K562 (cell line): ENCODE measurements around the gene AHI1. TPM values are rescaled to one million over a fixed set of nuclear protein-coding genes. Genes with fewer than 3 reads are reported as not detected.

Source experiments
- ATAC-seq: fragments of 200-7000 bp; cut with Tn5 transposase; 3 replicates; pipeline ENCODE4 v1.9.1; 2020; ENCODE audit warnings: moderate library complexity
- BruUV-seq: library from RNA; stranded (reverse); fragments of 400-500 nt; replicated peaks from 2 replicates; lab custom pipeline; 2021; lab: Mats Ljungman, UMichigan
- CTCF ChIA-PET: fragments of 300-600 bp; formaldehyde crosslinking; extraction: SDS; loops from one replicate; lab custom pipeline; 2021; ENCODE audit warnings: low intra/inter-chr PET ratio; lab: Yijun Ruan, JAX
- POLR2A ChIA-PET: fragments of 300-600, 350-650 bp; sonication (Branson Sonifier 250); formaldehyde crosslinking; extraction: SDS; loops from one replicate; lab custom pipeline; 2021; ENCODE audit warnings: antibody characterized with exemption, inconsistent platforms; lab: Yijun Ruan, JAX
- DNase-seq, 4 experiments: peaks; one replicate each; pipeline versions ENCODE4 v3.0.0 to v3.0.0-alpha.2; 2011 to 2018; ENCODE audit warnings: low spot score in 3 of 4, mixed read lengths in 3 of 4; ENCODE audit errors: extremely low read depth in 1 of 4
- FAIRE-seq: peaks from 2 replicates; lab custom pipeline; 2011; peaks lifted over from hg19 to GRCh38; lab: Jason Lieb, UNC
- H2AFZ ChIP-seq: 2 replicates; pipeline ENCODE4 v1.6.0; 2011; ENCODE audit warnings: low read depth, low read length, control low read depth, inconsistent platforms
- H3K27ac ChIP-seq: fragments of 200-600 bp; 3 replicates; pipeline ENCODE4 v1.8.0; 2011; ENCODE audit warnings: low read depth, mild to moderate bottlenecking, control low read depth, inconsistent platforms, low read length, moderate library complexity, mixed read lengths; ENCODE audit errors: extremely low read depth
- H3K27me3 ChIP-seq, 2 experiments: fragments of 300-600 bp in 1 of 2; 2 replicates in 1 of 2; 3 replicates in 1 of 2; pipeline versions ENCODE4 v1.6.0 to v1.8.0; 2011; ENCODE audit warnings: inconsistent platforms in 2 of 2, low read length in 2 of 2, mild to moderate bottlenecking in 1 of 2, mixed read lengths in 1 of 2, moderate library complexity in 1 of 2; ENCODE audit not compliant: control insufficient read depth in 2 of 2, insufficient read depth in 2 of 2
- H3K36me3 ChIP-seq: fragments of 300-600 bp; 3 replicates; pipeline ENCODE4 v1.8.0; 2011; ENCODE audit warnings: mild to moderate bottlenecking, low read length, inconsistent platforms; ENCODE audit not compliant: control insufficient read depth, insufficient read depth
- H3K4me1 ChIP-seq, 2 experiments: fragments of 200-600 bp in 1 of 2; replicated peaks in 1 of 2; 2 replicates in 1 of 2; 3 replicates in 1 of 2; pipeline versions ENCODE4 v1.5.1 to v1.8.0; 2011; ENCODE audit warnings: inconsistent platforms in 2 of 2, low read length in 2 of 2, mild to moderate bottlenecking in 1 of 2, mixed read lengths in 1 of 2, moderate library complexity in 1 of 2; ENCODE audit not compliant: control insufficient read depth in 2 of 2, insufficient read depth in 2 of 2
- H3K4me2 ChIP-seq: 2 replicates; pipeline ENCODE4 v1.6.1; 2011; ENCODE audit warnings: low read length, control low read depth, inconsistent platforms, mixed read lengths; ENCODE audit not compliant: insufficient read depth
- H3K4me3 ChIP-seq: fragments of 200-600 bp; sonication (generic), shearing (Covaris generic); 2 replicates; pipeline ENCODE4 v1.5.1; 2016; ENCODE audit warnings: control low read depth, inconsistent platforms
- H3K79me2 ChIP-seq: fragments of 200-600 bp; 3 replicates; pipeline ENCODE4 v1.8.0; 2011; ENCODE audit warnings: low read length, inconsistent platforms; ENCODE audit not compliant: control insufficient read depth, insufficient read depth
- H3K9ac ChIP-seq, 2 experiments: 2 replicates each; pipeline versions ENCODE4 v1.6.0 to v1.6.1; 2011; ENCODE audit warnings: low read depth in 2 of 2, low read length in 2 of 2, control low read depth in 1 of 2, inconsistent platforms in 1 of 2, mild to moderate bottlenecking in 1 of 2, mixed read lengths in 1 of 2; ENCODE audit not compliant: insufficient read depth in 1 of 2
- H3K9me1 ChIP-seq: one replicate; pipeline ENCODE4 v1.6.0; 2011; ENCODE audit warnings: inconsistent platforms, mild to moderate bottlenecking, low read length, moderate library complexity; ENCODE audit not compliant: control insufficient read depth, insufficient read depth
- H3K9me3 ChIP-seq: replicated peaks from 2 replicates; pipeline ENCODE4 v1.5.1; 2011; ENCODE audit warnings: low read depth, low read length, inconsistent platforms; ENCODE audit not compliant: control insufficient read depth, insufficient read depth
- H4K20me1 ChIP-seq: replicated peaks from 2 replicates; pipeline ENCODE4 v1.6.1; 2011; ENCODE audit warnings: low read length, inconsistent platforms, mixed read lengths; ENCODE audit not compliant: control insufficient read depth, insufficient read depth
- BRCA1 ChIP-seq, 2 experiments: fragments of 450-650 bp in 1 of 2; sonication (generic) in 1 of 2; formaldehyde crosslinking in 1 of 2; IDR thresholded peaks; 2 replicates each; pipeline versions ENCODE4 v1.5.0 to v1.6.1; 2017 to 2020; ENCODE audit warnings: mild to moderate bottlenecking in 1 of 2, missing genetic modification reagents in 1 of 2
- C11orf30 ChIP-seq: fragments of 450-650 bp; IDR thresholded peaks from 2 replicates; pipeline ENCODE4 v1.6.1; 2016; ENCODE audit warnings: low read depth, mild to moderate bottlenecking
- CBFA2T3 ChIP-seq: fragments of 450-650 bp; IDR thresholded peaks from 2 replicates; pipeline ENCODE4 v1.6.1; 2017
- CCAR2 ChIP-seq: fragments of 200-400 bp; formaldehyde crosslinking; IDR thresholded peaks from 2 replicates; pipeline ENCODE4 v1.6.1; 2017; ENCODE audit warnings: mild to moderate bottlenecking, low read depth, low read length
- EGR1 ChIP-seq: fragments of 450-650 bp; conservative IDR thresholded peaks from 2 replicates; pipeline ENCODE4 v1.6.1; 2017; ENCODE audit warnings: mild to moderate bottlenecking
- HDGF ChIP-seq: fragments of 450-650 bp; IDR thresholded peaks from 2 replicates; pipeline ENCODE4 v1.6.1; 2016
- JUNB ChIP-seq: fragments of 450-650 bp; formaldehyde crosslinking; conservative IDR thresholded peaks from 2 replicates; pipeline ENCODE4 v1.4.0; 2020; ENCODE audit warnings: mild to moderate bottlenecking
- LCOR ChIP-seq: sonication (generic); formaldehyde crosslinking; IDR thresholded peaks from 2 replicates; pipeline ENCODE4 v1.8.0; 2022; ENCODE audit warnings: mild to moderate bottlenecking, missing genetic modification reagents
- MECOM ChIP-seq: fragments of 250-450 bp; sonication (Bioruptor Pico); IDR thresholded peaks from 2 replicates; pipeline ENCODE4 v1.8.0; 2022; ENCODE audit warnings: inconsistent platforms
- MXI1 ChIP-seq: IDR thresholded peaks from 2 replicates; pipeline ENCODE4 v1.6.1; 2011; ENCODE audit warnings: low read depth, mild to moderate bottlenecking, improper control_type of control experiment, low read length
- PRMT5 ChIP-seq: sonication (generic); formaldehyde crosslinking; IDR thresholded peaks from 2 replicates; pipeline ENCODE4 v1.5.0; 2020; ENCODE audit warnings: missing genetic modification reagents
- RBM22 ChIP-seq: fragments of 200-400 bp; formaldehyde crosslinking; IDR thresholded peaks from 2 replicates; pipeline ENCODE4 v1.6.1; 2018; ENCODE audit warnings: low read length, low read depth; ENCODE audit not compliant: poor library complexity, severe bottlenecking
- RNF2 ChIP-seq: sonication (generic); IDR thresholded peaks from 2 replicates; pipeline ENCODE4 v1.6.1; 2016
- STAT5A ChIP-seq: IDR thresholded peaks from 2 replicates; pipeline ENCODE4 v1.6.1; 2012; ENCODE audit warnings: low read length, inconsistent platforms, borderline replicate concordance
- ZNF316 ChIP-seq: fragments of 450-650 bp; IDR thresholded peaks from 2 replicates; pipeline ENCODE4 v1.6.1; 2016
- in situ Hi-C: fragments of 300-500 bp; cut with MboI; formaldehyde crosslinking; loops from 4 replicates; pipeline ENCODE4 v1.15.0; 2018; ENCODE audit warnings: inconsistent platforms, mixed read lengths
- intact Hi-C: fragments of 100-400 bp; cut with micrococcal nuclease; formaldehyde crosslinking; loops from 2 replicates; pipeline ENCODE4 v1.14.2; 2022
- polyA plus RNA-seq, 8 experiments: library from polyadenylated mRNA; depleted of rRNA in 4 of 8; stranded (reverse) in 5 of 8; unstranded in 3 of 8; fragments of >200 nt; fragmentation: Nextera tagmentation in 2 of 8; fragmentation: Illumina TruSeq in 1 of 8; extraction: Ambion mirVana in 2 of 8; extraction: Trizol in 1 of 8; gene quantifications; 2 replicates each; pipeline versions ENCODE4 v1.2.1 to v1.2.3, GENCODE V29; 2011 to 2014; ENCODE audit warnings: inconsistent platforms in 1 of 8, missing spikeins in 1 of 8
- total RNA-seq, 7 experiments: library from RNA; depleted of rRNA in 6 of 7; stranded (reverse); fragments of >200 nt in 6 of 7; fragmentation: Illumina TruSeq in 2 of 7; extraction: Trizol in 2 of 7; gene quantifications; 2 replicates each; pipeline versions ENCODE4 v1.2.1 to v1.2.3, GENCODE V29; 2011 to 2021; ENCODE audit warnings: low replicate concordance in 1 of 7
- TF ChIP-seq, protein P1 (sequence below): fragments of 200-800 bp; sonication (Bioruptor generic); IDR thresholded peaks from 2 replicates; pipeline ENCODE4 v1.6.1; 2016; ENCODE audit warnings: missing genetic modification characterization, missing compliant biosample characterization

Gene AHI1
- total and polyA plus RNA-seq, 9 of the 15 experiments (the other 6 are each of a cell fraction or from before 2014, with no cell fraction given), result 24.7 to 54.9 (median 32.2) TPM

DNA sequence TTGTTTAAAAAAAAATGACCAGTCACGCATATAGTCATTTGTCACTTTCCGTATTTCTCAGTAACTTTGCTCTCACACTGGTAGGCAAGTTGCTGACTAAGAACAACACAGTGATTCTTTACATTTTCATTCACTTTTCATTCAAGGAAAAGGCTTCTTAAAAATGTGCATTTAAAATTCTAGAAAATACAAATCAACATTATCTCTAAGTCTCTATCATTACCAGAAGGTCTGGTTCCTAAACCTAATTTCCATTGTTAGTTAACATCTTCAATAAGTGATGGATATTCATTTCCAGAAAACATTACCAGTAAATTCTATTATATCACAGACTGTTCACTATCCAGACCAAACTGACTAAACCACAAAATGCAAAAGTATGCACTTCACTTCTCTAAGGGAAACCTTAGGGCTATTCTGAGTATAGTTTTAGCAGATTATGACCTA, 115.3 kb downstream of the AHI1 start (continued):
- no peak for TF ChIP-seq RBM22
- TF ChIP-seq HDGF, result no peak
- no peak for TF ChIP-seq MECOM
- no peak for TF ChIP-seq JUNB (CRISPR knock-in tag)
- TF ChIP-seq MXI1, result no peak
- no peak for TF ChIP-seq RNF2
- TF ChIP-seq, protein P1, sequence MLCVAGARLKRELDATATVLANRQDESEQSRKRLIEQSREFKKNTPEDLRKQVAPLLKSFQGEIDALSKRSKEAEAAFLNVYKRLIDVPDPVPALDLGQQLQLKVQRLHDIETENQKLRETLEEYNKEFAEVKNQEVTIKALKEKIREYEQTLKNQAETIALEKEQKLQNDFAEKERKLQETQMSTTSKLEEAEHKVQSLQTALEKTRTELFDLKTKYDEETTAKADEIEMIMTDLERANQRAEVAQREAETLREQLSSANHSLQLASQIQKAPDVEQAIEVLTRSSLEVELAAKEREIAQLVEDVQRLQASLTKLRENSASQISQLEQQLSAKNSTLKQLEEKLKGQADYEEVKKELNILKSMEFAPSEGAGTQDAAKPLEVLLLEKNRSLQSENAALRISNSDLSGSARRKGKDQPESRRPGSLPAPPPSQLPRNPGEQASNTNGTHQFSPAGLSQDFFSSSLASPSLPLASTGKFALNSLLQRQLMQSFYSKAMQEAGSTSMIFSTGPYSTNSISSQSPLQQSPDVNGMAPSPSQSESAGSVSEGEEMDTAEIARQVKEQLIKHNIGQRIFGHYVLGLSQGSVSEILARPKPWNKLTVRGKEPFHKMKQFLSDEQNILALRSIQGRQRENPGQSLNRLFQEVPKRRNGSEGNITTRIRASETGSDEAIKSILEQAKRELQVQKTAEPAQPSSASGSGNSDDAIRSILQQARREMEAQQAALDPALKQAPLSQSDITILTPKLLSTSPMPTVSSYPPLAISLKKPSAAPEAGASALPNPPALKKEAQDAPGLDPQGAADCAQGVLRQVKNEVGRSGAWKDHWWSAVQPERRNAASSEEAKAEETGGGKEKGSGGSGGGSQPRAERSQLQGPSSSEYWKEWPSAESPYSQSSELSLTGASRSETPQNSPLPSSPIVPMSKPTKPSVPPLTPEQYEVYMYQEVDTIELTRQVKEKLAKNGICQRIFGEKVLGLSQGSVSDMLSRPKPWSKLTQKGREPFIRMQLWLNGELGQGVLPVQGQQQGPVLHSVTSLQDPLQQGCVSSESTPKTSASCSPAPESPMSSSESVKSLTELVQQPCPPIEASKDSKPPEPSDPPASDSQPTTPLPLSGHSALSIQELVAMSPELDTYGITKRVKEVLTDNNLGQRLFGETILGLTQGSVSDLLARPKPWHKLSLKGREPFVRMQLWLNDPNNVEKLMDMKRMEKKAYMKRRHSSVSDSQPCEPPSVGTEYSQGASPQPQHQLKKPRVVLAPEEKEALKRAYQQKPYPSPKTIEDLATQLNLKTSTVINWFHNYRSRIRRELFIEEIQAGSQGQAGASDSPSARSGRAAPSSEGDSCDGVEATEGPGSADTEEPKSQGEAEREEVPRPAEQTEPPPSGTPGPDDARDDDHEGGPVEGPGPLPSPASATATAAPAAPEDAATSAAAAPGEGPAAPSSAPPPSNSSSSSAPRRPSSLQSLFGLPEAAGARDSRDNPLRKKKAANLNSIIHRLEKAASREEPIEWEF (CRISPR knock-in tag), result no peak

DNA sequence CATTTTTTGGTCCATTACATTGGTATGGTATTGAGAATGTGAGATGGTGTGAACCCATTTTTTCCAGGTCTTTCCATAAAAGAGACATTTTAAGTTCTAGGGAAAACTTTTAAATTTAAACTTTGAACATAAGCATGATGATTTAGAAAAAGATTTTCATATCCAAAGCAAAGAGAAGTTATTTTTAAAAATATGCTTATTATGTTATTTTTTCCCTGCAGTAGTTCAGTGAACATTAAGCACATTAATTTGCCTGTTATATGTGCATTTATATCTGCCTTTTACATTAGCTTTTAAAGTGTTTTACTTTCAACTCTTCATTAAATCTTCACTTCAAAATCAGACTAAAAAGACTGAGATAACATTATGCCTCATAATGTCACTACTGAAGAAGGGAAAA, 116.7 kb downstream of the AHI1 start:
- BruUV-seq, result no TSS peak
- no peak overlapping the region for H3K9ac ChIP-seq
- POLR2A ChIA-PET, result no interaction called here
- TF ChIP-seq BRCA1 (IDR thresholded peaks at IDR 0.05) (no peak), BRCA1 (CRISPR knock-in tag; IDR thresholded peaks at IDR 0.05) (no peak), CCAR2 (no peak), LCOR (CRISPR knock-in tag) (no peak), PRMT5 (CRISPR knock-in tag) (no peak), ZNF316 (peak; percentile 70), STAT5A (no peak), C11orf30 (peak; percentile 52), CBFA2T3 (no peak), EGR1 (no peak)
- H3K9me1 ChIP-seq, result no peaks in the 10 kb centered on the region
- CTCF ChIA-PET, result no interaction called here
- no peak for FAIRE-seq
- no peak for ATAC-seq
- H2AFZ ChIP-seq, result no peak overlapping the region
- no peaks in the 10 kb centered on the region for H3K9me3 ChIP-seq
- H3K79me2 ChIP-seq, result no peaks in the 10 kb centered on the region
- in situ Hi-C loops, result no loop called here
- H3K27me3 ChIP-seq, result no peaks in the 10 kb centered on the region
- no peaks in the 10 kb centered on the region for H4K20me1 ChIP-seq
- H3K4me2 ChIP-seq, result no peak overlapping the region
- peaks cover 0 to 4% of the 10 kb centered on the region in 2 experiments; a peak in 1 of 5 replicates for H3K4me1 ChIP-seq
- no peaks in the 10 kb centered on the region for H3K36me3 ChIP-seq
- H3K27ac ChIP-seq, result no peak overlapping the region
- no peak for DNase-seq
- H3K4me3 ChIP-seq, result no peak overlapping the region
- intact Hi-C loops, result no loop called here
